Activated T-cell treated with anti-CD3 and anti-CD28 coated beads, Interleukin-2, amount 50 U/mL, for 1 hour (primary cell): Measurements from ENCODE around the gene CD151.

Experiments used
- DNase-seq: peaks from one replicate; pipeline ENCODE4 v3.0.0-alpha.2; 2020

Gene CD151

GRCh38 chr11:815675-816432 lies 16.9 kb upstream of the CD151 start:
- DNase-seq: no peak

- DNase-seq: no peak
Measured at GRCh38 chr11:816433-816779, 16.3 kb upstream of the CD151 start.

- DNase-seq: no peak
Measured at GRCh38 chr11:818396-819128, 14.2 kb upstream of the CD151 start, which contains the start of gene PNPLA2. Gene PNPLA2, plus strand, starts transcription at chr11:818914. Its CDS starts 805 bp downstream, at chr11:819719.

- peak; percentile 92 for DNase-seq
Measured at GRCh38 chr11:819129-819931, 13.4 kb upstream of the CD151 start.

- peak; percentile 93 for DNase-seq
Measured at GRCh38 chr11:819943-820649, 12.7 kb upstream of the CD151 start.

- DNase-seq: no peak
Measured at GRCh38 chr11:820655-821511, 11.9 kb upstream of the CD151 start.

- DNase-seq: no peak
Measured at GRCh38 chr11:821512-822371, 11.0 kb upstream of the CD151 start.

GRCh38 chr11:823441-824291 lies 9.1 kb upstream of the CD151 start:
- DNase-seq: no peak

- no peak for DNase-seq
Measured at GRCh38 chr11:824292-824880, 8.4 kb upstream of the CD151 start.

GRCh38 chr11:824942-825341 lies 7.8 kb upstream of the CD151 start:
- no peak for DNase-seq

GRCh38 chr11:825366-826226 lies 7.2 kb upstream of the CD151 start:
- no peak for DNase-seq

- DNase-seq: no peak
Measured at GRCh38 chr11:826227-826621, 6.5 kb upstream of the CD151 start.

GRCh38 chr11:826836-827145 lies 6.0 kb upstream of the CD151 start:
- no peak for DNase-seq

- DNase-seq: no peak
Measured at GRCh38 chr11:827146-827896, 5.4 kb upstream of the CD151 start.

GRCh38 chr11:827897-828192 lies 4.9 kb upstream of the CD151 start, which contains the start of gene CRACR2B:
Gene CRACR2B, plus strand, starts transcription at chr11:827919. Its CDS starts 689 bp downstream, at chr11:828608.
- no peak for DNase-seq

- DNase-seq: no peak
Measured at GRCh38 chr11:828506-829175, 4.1 kb upstream of the CD151 start.

GRCh38 chr11:829176-829846 lies 3.4 kb upstream of the CD151 start:
- no peak for DNase-seq
